ENCODE data around the gene CHCHD6. TPM values are rescaled to one million over a fixed set of nuclear protein-coding genes. Genes with fewer than 3 reads are reported as not detected.

The CHCHD6 gene
- total RNA-seq, 2 donors from 2014 or later, result 23.6 to 34.4 TPM

GRCh38 chr3:126912491-126913195 is 208.6 kb downstream of the CHCHD6 start:
- H3K9me3 ChIP-seq (ENCODE audit: control insufficient read depth, low read length), result no peaks in the 10 kb centered on the region
- no peak for DNase-seq
- H3K36me3 ChIP-seq (ENCODE audit: control insufficient read depth, insufficient read depth, low read length), result peaks cover 14% of the 10 kb centered on the region
- peaks cover 12% of the 10 kb centered on the region for H3K4me1 Mint-ChIP-seq
- H3K27me3 ChIP-seq (ENCODE audit: control insufficient read depth, insufficient read depth, low read length, poor library complexity, severe bottlenecking), result no peaks in the 10 kb centered on the region
- H3K4me3 ChIP-seq (ENCODE audit: low read length), result no peak overlapping the region
- no peak for TF ChIP-seq CTCF (conservative IDR thresholded peaks at IDR 0.05)
- no peak overlapping the region for H3K27ac Mint-ChIP-seq
- no peaks in the 10 kb centered on the region for H3K9me3 Mint-ChIP-seq
- H3K4me3 Mint-ChIP-seq, result no peak overlapping the region
- peaks cover 3% of the 10 kb centered on the region for H3K4me1 ChIP-seq (ENCODE audit: control insufficient read depth, insufficient read depth, low read length)
- no peak overlapping the region for H3K9ac ChIP-seq (ENCODE audit: extremely low read depth, low read length, poor library complexity, severe bottlenecking)
- no peaks in the 10 kb centered on the region for H3K27me3 Mint-ChIP-seq (ENCODE audit: insufficient read depth)
- 92 to 98% methylated on average over 8 to 12 of the region's 12 CpGs for WGBS, 2 experiments (ENCODE audit: insufficient coverage in 1 of 2, insufficient read length in 1 of 2)
- no peak overlapping the region for H3K27ac ChIP-seq (ENCODE audit: low read depth, low read length)
- H3K36me3 Mint-ChIP-seq (ENCODE audit: low read depth), result peaks cover 21% of the 10 kb centered on the region

GRCh38 chr3:126913524-126913923 is 209.5 kb downstream of the CHCHD6 start:
- no peak for DNase-seq
- Histone ChIP-seq H3K4me3 (ENCODE audit: low read length) (no peak overlapping the region), H3K4me1 (ENCODE audit: control insufficient read depth, insufficient read depth, low read length) (peaks cover 3% of the 10 kb centered on the region), H3K27me3 (ENCODE audit: control insufficient read depth, insufficient read depth, low read length, poor library complexity, severe bottlenecking) (no peaks in the 10 kb centered on the region), H3K9ac (ENCODE audit: extremely low read depth, low read length, poor library complexity, severe bottlenecking) (no peak overlapping the region), H3K36me3 (ENCODE audit: control insufficient read depth, insufficient read depth, low read length) (peaks cover 19% of the 10 kb centered on the region), H3K27ac (ENCODE audit: low read depth, low read length) (no peak overlapping the region), H3K9me3 (ENCODE audit: control insufficient read depth, low read length) (peaks cover 5% of the 10 kb centered on the region)
- no peaks in the 10 kb centered on the region for H3K27me3 Mint-ChIP-seq (ENCODE audit: insufficient read depth)
- peaks cover 1% of the 10 kb centered on the region for H3K9me3 Mint-ChIP-seq
- peaks cover 12% of the 10 kb centered on the region for H3K4me1 Mint-ChIP-seq
- 88 to 92% methylated on average over 3 to 6 of the region's 6 CpGs for WGBS, 2 experiments (ENCODE audit: insufficient coverage in 1 of 2, insufficient read length in 1 of 2)
- H3K36me3 Mint-ChIP-seq (ENCODE audit: low read depth), result peaks cover 23% of the 10 kb centered on the region
- no peak for TF ChIP-seq CTCF (conservative IDR thresholded peaks at IDR 0.05)
- no peak overlapping the region for H3K4me3 Mint-ChIP-seq
- no peak overlapping the region for H3K27ac Mint-ChIP-seq

DNA sequence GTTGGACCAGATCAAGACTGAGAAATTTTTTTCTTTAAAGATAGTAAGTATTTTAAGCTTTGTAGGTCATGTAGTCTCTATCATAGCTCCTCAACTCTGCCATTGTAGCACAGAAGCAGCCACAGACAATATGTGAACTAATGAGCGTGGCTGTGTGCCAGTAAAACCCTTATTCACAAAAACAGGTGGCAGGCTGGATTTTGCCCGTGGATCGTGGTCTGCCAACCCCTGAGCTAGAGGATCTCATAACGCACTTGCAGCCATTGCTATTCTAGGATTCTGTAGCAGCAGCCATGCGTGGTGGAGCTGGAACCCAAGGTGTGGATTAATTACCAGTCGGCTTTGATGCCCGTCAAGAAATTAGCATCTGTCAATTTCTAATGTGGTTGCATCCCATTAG is 210.2 kb downstream of the CHCHD6 start:
- H3K9me3 ChIP-seq (ENCODE audit: control insufficient read depth, low read length), result peaks cover 12% of the 10 kb centered on the region
- Mint-ChIP-seq H3K4me1 (peaks cover 12% of the 10 kb centered on the region), H3K9me3 (peaks cover 4% of the 10 kb centered on the region), H3K27me3 (ENCODE audit: insufficient read depth) (no peaks in the 10 kb centered on the region), H3K27ac (no peak overlapping the region), H3K36me3 (ENCODE audit: low read depth) (peaks cover 24% of the 10 kb centered on the region), H3K4me3 (no peak overlapping the region)
- no peaks in the 10 kb centered on the region for H3K27me3 ChIP-seq (ENCODE audit: control insufficient read depth, insufficient read depth, low read length, poor library complexity, severe bottlenecking)
- no peak for TF ChIP-seq CTCF (conservative IDR thresholded peaks at IDR 0.05)
- peaks cover 19% of the 10 kb centered on the region for H3K36me3 ChIP-seq (ENCODE audit: control insufficient read depth, insufficient read depth, low read length)
- DNase-seq, result no peak
- 93% methylated on average over 7 of the region's 7 CpGs for WGBS, 2 experiments (ENCODE audit: insufficient coverage in 1 of 2, insufficient read length in 1 of 2)
- H3K4me1 ChIP-seq (ENCODE audit: control insufficient read depth, insufficient read depth, low read length), result peaks cover 3% of the 10 kb centered on the region
- H3K9ac ChIP-seq (ENCODE audit: extremely low read depth, low read length, poor library complexity, severe bottlenecking), result no peak overlapping the region
- no peak overlapping the region for H3K27ac ChIP-seq (ENCODE audit: low read depth, low read length)
- H3K4me3 ChIP-seq (ENCODE audit: low read length), result no peak overlapping the region
